Activated gamma-delta T cell treated with Interleukin-2 at 50 U/mL for 16 hours (primary cell): Measurements from ENCODE around the gene PYCARD.
"Not testable (repeated sequence)": the region's sequence is repeated elsewhere in the genome, so short reads cannot be mapped to it uniquely, and the experiment has no call there.

ENCODE experiments used
- DNase-seq: peaks from one replicate; pipeline ENCODE4 v3.0.0-alpha.2; 2020

The PYCARD gene

DNA sequence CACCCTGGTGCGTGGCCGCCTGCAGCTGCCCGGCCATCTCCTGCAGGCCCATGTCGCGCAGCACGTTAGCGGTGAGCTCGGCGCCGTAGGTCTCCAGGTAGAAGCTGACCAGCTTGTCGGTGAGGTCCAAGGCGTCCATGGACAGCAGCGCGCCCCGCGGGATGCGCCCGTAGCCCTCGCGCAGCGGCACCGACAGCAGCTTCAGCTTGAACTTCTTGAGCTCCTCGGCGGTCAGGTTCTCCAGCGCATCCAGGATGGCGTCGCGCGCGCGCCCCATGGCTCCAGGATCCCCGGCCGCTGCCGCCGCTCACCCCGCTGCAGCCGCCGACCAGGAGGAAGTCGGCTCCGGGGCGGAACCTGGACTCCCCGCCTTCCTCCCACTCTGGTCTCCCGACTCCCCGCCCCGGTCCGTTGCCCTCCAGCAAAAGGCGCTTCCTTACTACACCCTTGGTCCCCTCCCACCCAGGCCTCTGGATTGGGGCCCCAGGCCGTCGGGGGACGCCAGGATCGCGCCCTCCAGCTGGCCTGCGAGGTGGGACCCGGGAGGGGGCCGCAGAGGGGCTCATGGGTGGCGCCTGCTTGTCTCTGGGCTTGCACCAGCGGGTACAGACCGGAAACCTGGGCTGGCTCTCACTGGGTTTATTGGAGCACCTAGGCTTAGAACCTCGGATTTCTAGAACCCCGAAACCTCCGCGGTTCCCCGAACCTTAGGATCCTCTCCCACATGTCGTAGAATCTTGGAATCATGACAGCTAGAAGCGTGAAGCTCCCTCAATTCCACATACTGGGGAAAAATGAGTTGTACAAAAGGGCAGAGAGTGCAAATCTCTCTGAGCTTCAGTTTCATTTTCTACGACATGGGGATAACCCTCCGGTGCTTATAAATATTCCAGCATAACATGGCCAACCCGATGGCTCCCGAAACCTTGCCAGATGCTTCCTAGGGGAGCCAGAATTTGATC lies at the start of gene PYCARD:
TSS of gene PYCARD (minus strand) at position 347 of the 962 bp plus-strand sequence. CDS start at position 277, 70 bp downstream.
- no peak for DNase-seq

DNA sequence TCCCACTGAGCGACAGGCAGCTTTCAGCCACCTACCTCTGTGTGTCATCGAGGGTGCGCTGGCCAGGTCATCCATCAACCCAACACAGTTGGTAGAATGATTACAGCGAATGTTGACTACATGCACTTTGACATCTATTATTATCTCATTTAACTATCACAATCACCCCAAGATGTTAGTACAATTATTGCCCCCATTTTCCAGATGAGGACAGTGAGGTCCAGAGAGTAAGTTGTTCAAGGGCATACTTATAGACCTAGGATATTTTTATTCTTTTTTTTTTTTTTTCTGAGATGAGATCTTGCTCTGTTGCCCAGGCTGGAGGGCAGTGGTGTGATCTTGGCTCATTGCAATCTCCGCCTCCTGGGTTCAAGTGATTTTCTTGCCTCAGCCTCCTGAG lies 48.9 kb upstream of the PYCARD start:
- DNase-seq: no peak

DNA sequence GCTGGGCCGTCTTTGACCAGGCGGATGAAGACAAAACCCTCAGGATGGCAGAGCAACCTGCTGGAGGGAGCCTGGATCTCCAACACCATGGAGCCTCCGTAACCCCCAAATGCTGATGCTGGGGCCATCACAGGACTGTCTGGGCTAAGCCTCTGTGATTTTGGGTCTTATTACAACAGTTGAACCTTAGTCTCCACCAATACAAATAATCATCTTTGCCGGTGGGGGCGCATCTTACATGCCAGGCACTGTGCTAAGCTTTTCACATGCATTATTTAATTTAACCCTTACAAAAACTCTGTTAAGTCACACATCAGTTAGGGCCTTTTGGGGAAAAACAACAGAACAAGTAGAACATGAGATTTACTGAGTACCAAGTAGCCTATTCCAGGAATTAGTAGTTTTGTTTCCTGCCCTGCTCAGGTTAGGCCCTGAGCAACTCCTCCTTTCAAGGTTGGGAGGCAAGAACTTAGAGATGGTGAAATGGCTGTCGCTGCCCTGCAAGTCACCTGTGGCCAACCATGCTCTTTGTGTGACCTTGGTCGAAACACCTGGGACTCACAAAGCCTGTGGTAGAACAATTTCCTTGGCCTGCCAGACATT lies 48.3 kb upstream of the PYCARD start:
- no peak for DNase-seq

DNA sequence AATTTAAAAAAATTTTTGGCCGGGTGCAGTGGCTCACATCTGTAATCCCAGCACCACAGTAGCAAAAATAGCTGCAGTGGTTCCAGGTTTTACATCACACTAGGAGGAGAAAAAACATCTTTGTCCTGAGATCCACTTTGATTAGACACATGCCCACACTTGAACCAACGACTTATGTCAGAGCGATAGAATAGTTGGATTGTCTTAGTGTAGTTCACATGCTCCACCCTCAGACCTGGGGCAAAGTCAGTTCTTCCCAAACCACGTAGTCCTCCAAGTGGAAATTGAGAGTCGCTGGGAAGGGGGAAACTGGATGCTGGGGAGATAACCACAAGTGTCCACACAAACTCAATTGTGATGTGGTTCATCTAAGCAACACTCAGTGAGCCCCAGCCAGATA lies 45.8 kb upstream of the PYCARD start:
- DNase-seq: no peak

DNA sequence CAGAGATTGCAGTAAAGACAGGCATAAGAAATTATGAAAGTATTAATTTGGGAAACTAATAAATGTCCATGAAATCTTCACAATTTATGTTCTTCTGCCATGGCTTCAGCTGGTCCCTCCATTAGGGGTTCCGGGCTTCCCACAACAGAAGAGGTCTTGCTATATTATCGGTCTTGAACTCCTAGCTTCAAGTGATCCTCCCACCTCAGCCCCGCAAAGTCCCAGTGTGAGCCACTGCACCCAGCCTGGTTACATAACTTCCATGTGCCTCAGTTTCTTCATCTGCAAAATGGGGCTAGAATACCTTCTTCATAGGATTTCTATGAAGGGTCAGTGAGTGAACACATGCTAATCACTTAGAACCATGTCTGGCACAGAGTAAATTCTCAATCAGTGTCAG lies 43.7 kb upstream of the PYCARD start:
- DNase-seq: no peak

DNA sequence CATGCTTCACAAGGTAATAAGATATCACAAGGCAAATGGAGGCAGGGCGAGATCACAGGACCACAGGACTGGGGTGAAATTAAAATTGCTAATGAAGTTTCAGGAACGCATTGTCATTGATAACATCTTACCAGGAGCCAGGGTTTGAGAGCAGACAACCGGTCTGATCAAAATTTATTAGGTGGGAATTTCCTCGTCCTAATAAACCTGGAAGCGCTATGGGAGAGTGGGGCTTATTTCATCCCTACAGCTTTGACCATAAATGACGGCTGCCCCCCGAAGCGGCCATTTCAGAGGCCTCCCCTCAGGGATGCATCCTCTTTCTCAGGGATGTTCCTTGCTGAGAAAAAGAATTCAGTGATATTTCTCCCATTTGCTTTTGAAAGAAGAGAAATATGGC lies 43.0 kb upstream of the PYCARD start:
- DNase-seq: not testable (repeated sequence)

DNA sequence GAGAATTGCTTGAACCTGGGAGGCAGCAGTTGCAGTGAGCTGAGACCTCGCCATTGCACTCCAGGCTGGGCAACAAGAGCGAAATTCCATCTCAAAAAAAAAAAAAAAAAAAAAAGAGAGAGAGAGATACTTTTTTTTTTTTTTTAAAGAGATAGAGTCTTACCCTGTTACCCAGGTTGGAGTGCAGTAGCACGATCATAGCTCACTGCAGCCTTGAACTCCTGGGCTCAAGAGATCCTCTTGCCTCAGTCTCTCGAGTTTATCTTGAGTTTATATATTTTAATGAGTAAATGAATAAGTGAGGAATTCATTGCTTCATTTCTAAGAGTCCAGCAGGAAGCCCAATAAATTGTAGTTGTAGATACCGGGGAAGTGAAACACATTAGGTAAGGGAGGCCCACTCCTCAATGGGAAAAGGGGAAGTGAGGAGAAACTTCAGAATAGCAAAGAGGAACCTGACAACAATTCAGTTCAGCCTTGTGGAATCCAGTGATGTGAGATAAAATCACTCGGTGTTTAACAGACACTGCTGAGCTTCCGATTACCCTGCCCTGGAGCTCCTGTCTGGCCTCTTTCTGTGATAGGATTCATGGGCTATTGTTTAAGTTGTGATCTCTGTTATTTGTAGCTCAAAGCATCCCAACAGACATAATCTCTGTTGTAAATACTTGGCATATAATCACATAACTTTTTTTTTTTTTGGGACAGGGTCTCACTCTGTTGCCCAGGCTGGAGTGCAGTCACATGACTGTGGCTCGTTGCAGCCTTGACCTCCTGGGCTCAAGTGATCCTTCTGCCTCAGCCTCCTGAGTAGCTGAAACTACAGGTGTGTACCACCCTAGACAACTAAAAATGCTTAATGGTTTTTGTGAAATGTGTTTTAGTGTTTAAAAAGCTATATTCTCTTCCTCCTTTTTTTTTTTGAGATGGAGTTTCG lies 41.4 kb upstream of the PYCARD start:
- DNase-seq: no peak

DNA sequence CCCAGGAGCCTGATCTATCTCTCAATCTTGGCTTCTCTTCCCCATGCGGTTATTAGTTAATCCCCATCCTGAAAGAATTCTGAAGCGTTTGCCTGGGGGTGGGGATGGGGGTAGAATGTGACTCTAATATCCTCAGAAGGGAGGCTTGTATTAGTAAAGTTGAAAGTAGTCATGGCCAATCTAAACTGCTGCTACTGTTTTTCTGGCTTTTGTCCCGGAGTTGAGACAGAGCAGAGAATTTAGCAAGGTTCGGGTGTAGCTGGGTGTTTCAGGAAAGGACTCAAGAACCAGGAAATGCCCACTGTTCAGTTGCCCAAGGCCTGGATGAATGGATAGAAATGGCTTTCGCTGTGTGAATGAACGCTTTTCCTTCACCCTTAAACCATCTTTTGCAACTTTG lies 39.6 kb upstream of the PYCARD start:
- DNase-seq: no peak

DNA sequence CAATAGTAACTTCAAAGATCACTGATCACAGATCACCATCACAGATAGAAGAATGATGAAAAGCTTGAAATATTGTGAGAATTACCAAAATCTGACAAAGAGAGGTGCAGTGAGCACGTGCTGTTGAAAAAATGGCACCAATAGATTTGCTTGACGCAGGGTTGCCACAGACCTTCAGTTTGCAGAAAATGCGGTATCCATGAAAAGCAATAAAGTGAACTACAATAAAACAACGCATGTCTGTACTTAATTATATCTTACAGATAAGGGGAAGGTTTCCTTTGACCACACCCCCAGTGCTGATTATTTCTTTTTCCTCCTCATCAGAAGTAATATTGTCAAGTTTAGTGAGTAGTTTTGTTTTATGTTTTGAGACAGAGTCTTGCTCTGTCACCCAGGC lies 35.5 kb upstream of the PYCARD start:
- no peak for DNase-seq

DNA sequence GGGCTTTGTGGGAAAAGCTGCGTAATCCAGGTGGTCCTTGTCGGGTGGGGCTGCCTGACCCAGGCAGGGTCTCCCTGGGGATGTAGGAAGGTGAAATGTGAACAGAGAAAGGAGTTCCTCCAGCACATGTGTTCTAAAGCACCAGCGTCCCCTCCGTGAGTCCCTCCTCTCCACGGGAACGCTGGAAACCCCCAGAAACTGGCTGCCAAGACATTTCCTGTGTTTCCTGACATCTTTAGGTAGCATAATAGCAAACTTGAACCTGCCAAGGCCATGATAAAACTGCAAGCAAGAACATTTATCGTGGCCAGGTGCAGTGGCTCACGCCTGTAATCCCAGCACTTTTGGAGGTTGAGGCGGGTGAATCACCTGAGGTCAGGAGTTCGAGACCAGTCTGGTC lies 26.9 kb upstream of the PYCARD start:
- DNase-seq: no peak

DNA sequence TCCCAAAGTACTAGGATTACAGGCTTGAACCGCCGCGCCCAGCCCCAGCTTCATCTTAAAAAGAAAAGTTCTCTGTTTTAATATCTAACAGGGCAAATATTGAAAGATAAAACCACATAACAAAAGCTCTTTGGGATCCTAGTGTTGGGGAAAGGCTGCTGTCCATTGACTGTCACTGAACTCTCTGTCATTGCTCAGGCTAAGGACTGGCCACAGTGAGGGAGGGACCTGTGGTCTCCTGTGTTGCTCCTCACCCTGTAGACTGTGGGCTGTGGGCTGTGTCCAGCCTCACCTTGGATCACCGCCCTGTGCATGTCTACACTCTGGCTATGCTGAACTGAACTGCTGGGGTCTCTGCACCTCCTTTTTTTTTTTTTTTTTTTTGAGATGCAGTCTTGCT lies 25.6 kb upstream of the PYCARD start:
- DNase-seq: no peak

DNA sequence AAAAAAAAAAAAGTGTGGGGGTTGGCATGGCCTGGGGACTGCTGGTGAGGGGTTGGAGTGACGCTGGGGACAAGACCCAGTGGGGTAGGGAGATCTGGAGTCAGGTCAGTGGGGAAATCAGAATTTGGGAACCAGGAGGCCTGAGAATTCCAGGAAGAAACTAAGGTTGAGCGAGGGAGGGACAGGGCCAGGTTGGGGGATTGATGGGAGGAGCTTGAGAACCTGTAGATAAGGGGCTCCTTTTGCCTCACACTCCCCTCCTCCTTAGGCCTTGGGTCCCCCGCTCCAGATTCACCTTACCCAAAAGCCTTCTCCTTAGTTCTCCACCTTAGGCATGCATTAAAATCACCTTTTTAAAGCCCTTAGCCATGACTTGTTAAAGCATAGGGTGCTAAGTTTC lies 22.6 kb upstream of the PYCARD start:
- no peak for DNase-seq

DNA sequence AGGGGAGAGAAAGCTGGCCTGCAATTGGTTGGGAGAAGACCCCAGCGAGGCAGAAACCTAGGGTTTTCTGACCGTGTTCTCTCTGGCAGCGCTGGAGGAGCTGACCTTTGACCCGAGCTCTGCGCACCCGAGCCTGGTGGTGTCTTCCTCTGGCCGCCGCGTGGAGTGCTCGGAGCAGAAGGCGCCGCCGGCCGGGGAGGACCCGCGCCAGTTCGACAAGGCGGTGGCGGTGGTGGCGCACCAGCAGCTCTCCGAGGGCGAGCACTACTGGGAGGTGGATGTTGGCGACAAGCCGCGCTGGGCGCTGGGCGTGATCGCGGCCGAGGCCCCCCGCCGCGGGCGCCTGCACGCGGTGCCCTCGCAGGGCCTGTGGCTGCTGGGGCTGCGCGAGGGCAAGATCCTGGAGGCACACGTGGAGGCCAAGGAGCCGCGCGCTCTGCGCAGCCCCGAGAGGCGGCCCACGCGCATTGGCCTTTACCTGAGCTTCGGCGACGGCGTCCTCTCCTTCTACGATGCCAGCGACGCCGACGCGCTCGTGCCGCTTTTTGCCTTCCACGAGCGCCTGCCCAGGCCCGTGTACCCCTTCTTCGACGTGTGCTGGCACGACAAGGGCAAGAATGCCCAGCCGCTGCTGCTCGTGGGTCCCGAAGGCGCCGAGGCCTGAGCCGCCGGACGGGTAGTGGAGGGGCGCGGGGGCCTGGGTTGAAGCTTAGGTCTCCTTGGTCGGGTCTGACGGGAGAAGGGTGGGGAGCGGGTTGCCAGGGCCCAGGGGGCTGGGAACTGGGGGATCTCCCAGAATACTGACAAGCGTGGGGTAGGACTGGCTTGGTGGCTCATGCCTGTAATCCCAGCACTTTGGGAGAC lies 21.8 kb upstream of the PYCARD start:
- DNase-seq: no peak

DNA sequence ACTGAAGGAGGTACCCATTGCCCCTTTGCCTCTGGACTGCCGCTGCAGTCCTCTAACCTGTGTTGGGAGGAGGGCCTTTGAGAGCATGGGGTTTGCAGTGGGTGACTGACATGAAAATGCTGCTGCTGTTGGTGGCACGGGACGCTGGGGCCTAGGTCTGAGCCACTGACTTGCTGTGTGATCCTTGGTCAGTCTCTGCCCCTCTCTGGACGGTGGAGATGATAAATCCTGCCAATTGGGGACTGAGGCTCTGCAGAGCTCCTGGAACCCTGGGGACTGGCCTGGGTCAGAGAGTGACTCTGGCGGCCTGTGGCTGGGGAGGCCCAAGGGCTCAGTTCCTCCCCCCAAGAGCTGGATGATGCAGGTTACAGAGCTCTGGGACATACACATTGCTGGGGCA lies 20.5 kb upstream of the PYCARD start:
- DNase-seq: no peak

DNA sequence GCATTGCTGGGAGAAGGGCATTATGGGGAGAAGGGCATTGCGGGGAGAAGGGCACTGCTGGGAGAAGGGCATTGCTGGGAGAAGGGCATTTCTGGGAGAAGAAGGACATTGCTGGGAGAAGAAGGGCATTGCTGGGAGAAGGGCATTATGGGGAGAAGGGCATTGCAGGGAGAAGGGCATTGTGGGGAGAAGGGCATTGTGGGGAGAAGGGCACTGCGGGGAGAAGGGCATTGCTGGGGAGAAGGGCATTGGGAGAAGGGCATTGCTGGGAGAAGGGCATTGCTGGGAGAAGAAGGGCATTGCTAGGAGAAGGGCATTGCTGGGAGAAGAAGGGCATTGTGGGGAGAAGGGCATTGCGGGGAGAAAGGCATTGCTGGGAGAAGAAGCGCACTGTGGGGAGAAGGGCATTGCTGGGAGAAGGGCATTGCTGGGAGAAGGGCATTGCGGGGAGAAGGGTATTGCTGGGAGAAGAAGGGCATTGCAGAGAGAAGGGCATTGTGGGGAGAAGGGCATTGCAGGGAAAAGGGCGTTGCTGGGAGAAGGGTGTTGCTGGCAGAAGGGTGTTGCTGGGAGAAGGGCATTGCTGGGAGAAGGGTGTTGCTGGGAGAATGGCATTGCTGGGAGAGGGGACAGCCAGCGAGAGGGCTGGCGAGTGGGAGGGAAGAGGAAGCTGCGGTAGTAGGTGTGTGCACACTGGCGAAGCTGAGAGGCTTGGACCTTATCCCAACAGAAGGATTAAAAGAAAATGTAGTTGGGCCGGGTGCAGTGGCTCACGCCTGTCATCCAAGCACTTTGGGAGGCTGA lies 19.0 kb upstream of the PYCARD start:
- DNase-seq: no peak

DNA sequence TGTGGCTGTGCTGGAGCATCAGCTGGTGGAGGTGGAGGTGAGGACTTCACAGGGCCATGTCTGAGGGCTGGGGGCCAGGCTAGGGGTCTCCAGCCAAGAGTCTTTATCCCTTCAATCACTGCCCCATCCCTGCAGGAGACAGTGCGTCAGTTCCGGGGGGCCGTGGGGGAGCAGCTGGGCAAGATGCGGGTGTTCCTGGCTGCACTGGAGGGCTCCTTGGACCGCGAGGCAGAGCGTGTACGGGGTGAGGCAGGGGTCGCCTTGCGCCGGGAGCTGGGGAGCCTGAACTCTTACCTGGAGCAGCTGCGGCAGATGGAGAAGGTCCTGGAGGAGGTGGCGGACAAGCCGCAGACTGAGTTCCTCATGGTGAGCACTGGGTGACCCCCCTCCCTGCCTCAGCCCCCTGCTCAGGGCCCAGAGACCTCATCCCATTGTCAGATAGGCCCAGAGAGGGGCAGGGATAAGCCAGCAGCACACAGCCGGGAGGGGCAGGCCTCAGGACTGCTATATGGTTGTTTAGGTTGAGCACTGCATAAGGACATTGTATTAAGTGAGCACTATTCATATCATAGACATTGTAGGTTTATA lies 16.7 kb upstream of the PYCARD start:
- DNase-seq: no peak

DNA sequence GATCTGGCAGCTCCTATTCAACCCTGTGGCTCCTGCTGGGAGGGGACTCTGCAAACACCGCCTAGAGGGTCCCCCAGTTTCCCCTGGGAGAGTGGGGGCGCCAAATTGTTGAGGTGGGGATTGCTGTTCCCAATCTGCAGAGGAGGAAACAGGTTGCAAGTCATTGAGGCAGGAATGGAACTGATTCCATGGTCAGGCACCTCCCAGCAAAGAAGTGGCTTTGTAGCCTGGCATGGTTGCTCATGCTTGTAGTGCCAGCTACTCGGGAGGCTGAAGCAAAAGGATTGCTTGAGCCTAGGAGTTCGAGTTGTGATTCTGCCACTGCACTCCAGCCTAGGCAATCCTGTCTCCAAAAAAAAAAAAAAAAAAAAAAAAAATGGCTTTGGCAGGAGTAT lies 14.6 kb upstream of the PYCARD start:
- DNase-seq: no peak

DNA sequence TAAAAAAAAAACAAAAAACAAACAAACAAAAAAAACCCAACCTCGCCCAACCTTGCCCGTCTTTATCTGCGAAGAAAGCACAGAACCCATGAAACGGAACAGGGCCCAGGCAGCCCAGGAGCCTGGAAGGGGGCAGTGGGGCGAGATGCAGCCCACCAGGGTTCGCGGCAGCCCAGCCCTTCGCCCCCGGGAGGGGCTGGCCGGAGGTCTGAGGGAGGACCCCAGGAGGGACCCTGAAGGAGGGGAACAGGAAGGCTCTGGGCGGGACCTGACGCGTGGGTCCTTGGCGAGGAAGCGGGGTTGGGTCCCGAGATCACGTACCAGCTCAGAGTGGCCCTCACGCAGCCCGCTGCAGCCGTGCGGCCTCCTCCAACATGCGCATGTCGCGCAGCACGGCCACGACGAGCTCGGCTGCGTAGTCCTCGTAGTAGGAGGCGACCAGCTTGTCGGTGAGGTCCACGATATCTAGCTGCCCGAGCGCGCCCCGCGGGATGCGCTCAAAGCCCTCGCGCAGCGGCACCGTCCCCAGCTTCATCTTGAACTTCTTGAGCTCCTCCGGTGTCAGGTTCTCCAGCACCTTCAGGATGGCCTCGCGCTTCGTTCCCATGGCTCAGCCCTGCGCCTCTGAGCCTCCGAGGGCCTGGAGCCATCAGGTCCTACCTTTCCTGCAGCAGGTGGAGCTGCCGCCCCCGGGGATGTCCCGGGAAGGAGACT lies 14.0 kb upstream of the PYCARD start, which contains the start of gene PYDC1:
TSS of gene PYDC1 (minus strand) at position 714 of the 714 bp plus-strand sequence. CDS start at position 607, 107 bp downstream.
- DNase-seq: no peak

DNA sequence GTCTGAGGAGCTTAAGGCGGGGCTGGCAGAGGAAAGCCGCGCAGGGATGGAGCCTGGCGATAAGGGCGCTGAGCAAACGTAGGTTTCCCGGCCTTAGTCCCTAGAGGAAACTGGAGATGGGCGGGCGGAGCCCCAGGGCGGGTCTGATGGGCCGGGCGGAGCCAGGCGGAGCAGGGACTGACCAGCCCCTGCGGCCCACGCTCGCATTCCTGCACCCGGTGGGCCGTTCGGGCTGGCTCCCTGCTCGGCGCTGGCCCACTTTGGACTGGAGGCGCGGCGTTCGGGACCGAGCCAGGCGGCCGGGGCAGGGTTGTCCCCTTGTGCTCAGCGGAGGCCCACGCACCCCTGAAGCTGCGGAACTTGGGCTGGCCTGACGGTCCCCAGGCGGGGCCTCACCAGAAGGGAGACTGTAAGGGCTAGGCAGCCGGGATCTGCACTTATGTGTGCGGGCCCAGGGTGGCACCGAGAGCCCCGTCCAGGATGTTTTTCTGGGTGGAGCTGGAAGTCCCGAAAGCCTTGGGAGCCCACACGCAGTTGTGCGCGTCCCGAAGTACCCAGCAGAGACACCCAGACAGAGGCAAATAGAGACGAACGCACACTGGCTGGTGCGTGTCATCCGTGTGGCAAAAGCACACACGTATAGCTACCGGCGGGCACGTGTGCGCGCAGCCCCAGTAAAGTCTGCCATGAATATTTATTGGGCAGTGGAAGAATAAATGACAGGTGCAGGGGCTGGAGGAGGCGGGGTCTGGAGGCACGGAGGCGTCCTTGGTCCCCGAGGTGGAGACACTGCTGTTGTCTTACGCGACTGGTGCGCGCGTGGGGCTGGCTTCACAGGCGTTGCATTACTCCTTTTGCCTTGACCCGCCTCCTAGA lies 13.0 kb upstream of the PYCARD start:
- peak; percentile 12 for DNase-seq
